Progenitor cell of endocrine pancreas (in vitro differentiated cells): ENCODE measurements around the gene TMEM271. TPM values are rescaled to one million over a fixed set of nuclear protein-coding genes. Genes with fewer than 3 reads are reported as not detected.

Experiments used
- DNase-seq: peaks from one replicate; pipeline ENCODE4 v3.0.0; 2021; ENCODE audit warnings: low spot score; ENCODE audit not compliant: unreplicated experiment
- H3K27ac Mint-ChIP-seq: 2 replicates; pipeline ENCODE4 v1.8.0; 2021; ENCODE audit warnings: mild to moderate bottlenecking, moderate library complexity, mixed read lengths
- H3K27me3 Mint-ChIP-seq: 2 replicates; pipeline ENCODE4 v1.8.0; 2021; ENCODE audit warnings: mixed read lengths
- H3K36me3 Mint-ChIP-seq: 2 replicates; pipeline ENCODE4 v1.8.0; 2022; ENCODE audit warnings: mixed read lengths; ENCODE audit not compliant: insufficient read depth
- H3K4me1 Mint-ChIP-seq: 2 replicates; pipeline ENCODE4 v1.8.0; 2021; ENCODE audit warnings: low read depth, mixed read lengths
- H3K4me3 Mint-ChIP-seq: 2 replicates; pipeline ENCODE4 v1.8.0; 2021; ENCODE audit warnings: low read depth, mild to moderate bottlenecking, moderate library complexity, mixed read lengths
- H3K9me3 Mint-ChIP-seq: 2 replicates; pipeline ENCODE4 v1.8.0; 2021; ENCODE audit warnings: low read depth, mixed read lengths
- CTCF ChIP-seq: fragments of 200-600 bp; sonication (generic); IDR thresholded peaks from one replicate; pipeline ENCODE4 v1.5.0; 2021; ENCODE audit warnings: antibody characterized with exemption, mild to moderate bottlenecking; ENCODE audit not compliant: unreplicated experiment
- total RNA-seq: library from RNA; stranded (reverse); gene quantifications from 2 replicates; pipeline ENCODE4 v1.2.1, GENCODE V29; 2021

The TMEM271 gene
- total RNA-seq, 1 donor from 2014 or later, result not detected

DNA sequence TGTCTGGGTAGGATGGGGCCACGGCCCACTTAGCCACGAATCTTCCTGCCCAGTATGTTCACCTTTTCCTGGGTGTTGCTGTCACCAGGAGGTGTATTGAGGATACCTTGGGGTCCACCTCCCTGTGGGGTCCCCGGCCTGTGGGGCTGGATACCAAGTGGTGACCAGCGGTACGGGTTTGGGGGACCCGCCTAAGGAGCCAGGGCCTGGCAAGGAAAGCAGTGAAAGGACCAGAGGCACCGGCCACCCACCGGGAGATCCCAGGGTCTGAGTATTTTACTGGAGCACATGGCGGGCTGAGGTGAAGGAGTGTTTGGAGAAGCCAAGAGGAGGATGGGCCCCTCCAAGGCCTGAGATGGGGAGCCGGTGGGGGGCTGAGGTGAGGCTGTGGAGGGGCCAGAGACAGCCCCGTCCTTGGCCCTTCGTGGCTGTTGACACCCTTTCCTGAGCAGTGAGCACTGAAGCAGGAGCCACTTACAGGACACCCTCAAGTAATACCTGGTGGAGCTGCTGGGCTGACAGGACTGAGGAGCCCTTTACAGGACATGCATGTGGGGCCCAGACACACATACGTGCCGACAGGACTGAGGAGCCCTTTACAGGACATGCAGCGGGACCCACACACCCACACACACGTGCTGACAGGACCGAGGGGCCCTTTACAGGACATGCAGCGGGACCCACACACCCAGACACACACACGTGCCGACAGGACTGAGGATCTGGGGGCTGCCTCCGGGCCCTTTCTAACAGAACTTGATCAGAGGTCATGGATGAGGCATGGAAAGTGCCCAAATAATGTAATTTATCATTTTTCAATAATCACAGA, 38.4 kb downstream of the TMEM271 start:
- no peak for TF ChIP-seq CTCF
- no peaks in the 10 kb centered on the region for H3K27me3 Mint-ChIP-seq
- no peak for DNase-seq
- no peak overlapping the region for H3K4me3 Mint-ChIP-seq
- H3K36me3 Mint-ChIP-seq, result peaks cover 5% of the 10 kb centered on the region
- H3K9me3 Mint-ChIP-seq, result no peaks in the 10 kb centered on the region
- no peaks in the 10 kb centered on the region for H3K4me1 Mint-ChIP-seq
- H3K27ac Mint-ChIP-seq, result no peak overlapping the region

- peaks cover 10% of the 10 kb centered on the region for H3K36me3 Mint-ChIP-seq
- H3K27me3 Mint-ChIP-seq, result no peaks in the 10 kb centered on the region
- TF ChIP-seq CTCF, result no peak
- H3K27ac Mint-ChIP-seq, result no peak overlapping the region
- no peaks in the 10 kb centered on the region for H3K4me1 Mint-ChIP-seq
- H3K9me3 Mint-ChIP-seq, result no peaks in the 10 kb centered on the region
- no peak for DNase-seq
- no peak overlapping the region for H3K4me3 Mint-ChIP-seq
These were observed 39.6 kb downstream of the TMEM271 start for GRCh38 chr4:536351-536972.

DNA sequence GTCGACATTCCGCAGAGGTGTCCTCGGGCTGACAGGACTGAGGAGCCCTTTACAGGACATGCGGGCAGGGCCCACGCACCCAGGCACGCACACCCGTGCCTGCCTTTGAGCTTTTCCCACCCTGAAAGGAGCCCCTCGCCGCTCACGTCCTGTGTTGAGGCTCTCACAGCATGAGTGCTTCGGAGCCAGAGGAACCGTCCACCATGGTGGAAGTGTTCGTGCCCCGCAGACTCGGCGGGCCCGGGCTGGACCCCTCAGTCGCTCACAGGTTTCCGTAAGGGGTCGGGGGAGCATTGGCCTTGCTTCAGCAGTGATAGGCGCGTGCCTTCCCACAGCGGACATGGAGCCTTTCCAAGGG, 40.2 kb downstream of the TMEM271 start:
- H3K27me3 Mint-ChIP-seq, result no peaks in the 10 kb centered on the region
- H3K36me3 Mint-ChIP-seq, result peaks cover 12% of the 10 kb centered on the region
- DNase-seq, result no peak
- H3K4me3 Mint-ChIP-seq, result no peak overlapping the region
- H3K4me1 Mint-ChIP-seq, result no peaks in the 10 kb centered on the region
- no peak overlapping the region for H3K27ac Mint-ChIP-seq
- H3K9me3 Mint-ChIP-seq, result no peaks in the 10 kb centered on the region
- no peak for TF ChIP-seq CTCF

DNA sequence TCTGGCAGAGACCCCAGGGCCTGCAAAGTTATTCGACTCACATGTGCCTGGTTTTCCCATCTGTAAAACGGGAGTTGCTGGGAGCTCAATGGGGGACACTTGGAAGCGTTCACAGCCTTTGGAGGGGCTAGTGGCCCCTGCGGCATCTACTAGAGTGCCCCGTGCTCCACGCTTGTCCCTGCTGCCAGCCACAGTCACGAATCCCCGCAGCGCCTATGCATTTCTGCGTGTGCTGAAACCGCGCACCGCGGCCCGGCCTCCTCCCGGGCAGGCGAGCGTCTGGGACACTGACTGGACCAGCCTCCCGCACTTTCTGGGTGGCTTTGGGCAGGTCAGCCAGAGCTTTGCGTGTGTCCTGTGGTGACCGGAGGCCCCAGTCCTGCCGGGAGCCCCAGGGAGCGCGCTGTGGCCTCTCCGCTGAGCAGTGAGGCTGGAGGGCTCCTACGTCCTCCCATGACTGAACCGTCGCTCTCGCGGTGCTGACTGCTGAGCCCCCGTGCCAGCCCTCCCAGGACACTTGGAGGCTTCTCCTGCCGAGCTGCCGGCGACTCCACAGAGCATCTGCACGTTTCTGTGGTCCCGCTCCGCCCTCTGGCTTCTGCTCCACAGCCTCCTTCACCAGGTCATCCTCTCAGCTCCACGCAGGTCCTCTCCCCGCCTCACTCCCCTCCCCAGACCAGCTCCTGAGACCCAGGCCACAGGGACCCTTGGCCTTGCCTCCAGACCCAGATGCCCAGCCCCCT, 40.7 kb downstream of the TMEM271 start:
- H3K9me3 Mint-ChIP-seq, result no peaks in the 10 kb centered on the region
- peak overlapping the region; percentile 27 for H3K27ac Mint-ChIP-seq
- TF ChIP-seq CTCF, result no peak
- DNase-seq, result no peak
- H3K4me1 Mint-ChIP-seq, result no peaks in the 10 kb centered on the region
- peaks cover 14% of the 10 kb centered on the region for H3K36me3 Mint-ChIP-seq
- H3K4me3 Mint-ChIP-seq, result no peak overlapping the region
- H3K27me3 Mint-ChIP-seq, result no peaks in the 10 kb centered on the region

DNA sequence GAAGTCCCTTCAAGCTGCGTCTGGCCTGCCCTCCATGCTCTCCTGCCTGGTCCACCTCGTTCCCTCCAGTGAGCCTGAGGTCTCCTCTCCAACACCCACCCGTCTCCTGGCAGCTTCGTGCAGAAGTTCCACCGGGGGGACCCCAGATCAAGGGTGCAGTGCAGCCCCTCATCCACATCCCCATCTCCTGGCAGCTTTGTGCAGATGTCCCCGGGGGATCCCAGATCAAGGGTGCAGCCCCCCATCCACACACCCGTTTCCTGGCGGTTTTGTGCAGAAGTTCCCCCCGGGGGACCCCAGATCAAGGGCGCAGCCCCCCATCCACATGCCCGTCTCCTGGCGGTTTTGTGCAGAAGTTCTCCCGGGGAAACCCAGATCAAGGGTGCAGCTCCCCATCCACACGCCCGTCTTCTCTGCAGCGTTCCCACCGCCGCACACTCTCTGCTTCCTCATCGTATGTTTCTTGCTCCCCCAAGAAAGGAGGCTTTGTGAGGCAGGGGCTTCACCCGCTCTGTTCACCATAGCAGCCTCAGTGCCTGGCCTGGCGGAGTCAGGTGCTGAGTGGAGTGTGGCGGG, 41.4 kb downstream of the TMEM271 start:
- TF ChIP-seq CTCF, result no peak
- Mint-ChIP-seq H3K27ac (peak overlapping the region; percentile 27), H3K27me3 (no peaks in the 10 kb centered on the region), H3K4me3 (no peak overlapping the region), H3K4me1 (no peaks in the 10 kb centered on the region), H3K9me3 (no peaks in the 10 kb centered on the region), H3K36me3 (peaks cover 17% of the 10 kb centered on the region)
- no peak for DNase-seq
